Neural cell (in vitro differentiated cells): ENCODE results near the gene PODN.

Experiments
- EP300 ChIP-seq: fragments of 450-650 bp; conservative IDR thresholded peaks from 2 replicates; pipeline ENCODE4 v1.6.1; 2014; ENCODE audit warnings: antibody characterized with exemption, mild to moderate bottlenecking, moderate library complexity; ENCODE audit not compliant: poor library complexity, severe bottlenecking
- EZH2 ChIP-seq: fragments of 200-600, 300-800 bp; shearing (Covaris generic), sonication (generic); IDR thresholded peaks from 2 replicates; pipeline ENCODE4 v1.6.1; 2014; ENCODE audit warnings: antibody characterized with exemption, low read length, borderline replicate concordance, mild to moderate bottlenecking; ENCODE audit not compliant: insufficient read depth, poor library complexity, severe bottlenecking
- TF ChIP-seq, protein P1 (sequence below): fragments of 450-650 bp; IDR thresholded peaks from 2 replicates; pipeline ENCODE4 v1.5.1; 2014; ENCODE audit warnings: antibody characterized with exemption, mild to moderate bottlenecking, moderate library complexity; ENCODE audit not compliant: poor library complexity, severe bottlenecking

- TF ChIP-seq EP300 (no peak), EZH2 (no peak)
- TF ChIP-seq, protein P1, sequence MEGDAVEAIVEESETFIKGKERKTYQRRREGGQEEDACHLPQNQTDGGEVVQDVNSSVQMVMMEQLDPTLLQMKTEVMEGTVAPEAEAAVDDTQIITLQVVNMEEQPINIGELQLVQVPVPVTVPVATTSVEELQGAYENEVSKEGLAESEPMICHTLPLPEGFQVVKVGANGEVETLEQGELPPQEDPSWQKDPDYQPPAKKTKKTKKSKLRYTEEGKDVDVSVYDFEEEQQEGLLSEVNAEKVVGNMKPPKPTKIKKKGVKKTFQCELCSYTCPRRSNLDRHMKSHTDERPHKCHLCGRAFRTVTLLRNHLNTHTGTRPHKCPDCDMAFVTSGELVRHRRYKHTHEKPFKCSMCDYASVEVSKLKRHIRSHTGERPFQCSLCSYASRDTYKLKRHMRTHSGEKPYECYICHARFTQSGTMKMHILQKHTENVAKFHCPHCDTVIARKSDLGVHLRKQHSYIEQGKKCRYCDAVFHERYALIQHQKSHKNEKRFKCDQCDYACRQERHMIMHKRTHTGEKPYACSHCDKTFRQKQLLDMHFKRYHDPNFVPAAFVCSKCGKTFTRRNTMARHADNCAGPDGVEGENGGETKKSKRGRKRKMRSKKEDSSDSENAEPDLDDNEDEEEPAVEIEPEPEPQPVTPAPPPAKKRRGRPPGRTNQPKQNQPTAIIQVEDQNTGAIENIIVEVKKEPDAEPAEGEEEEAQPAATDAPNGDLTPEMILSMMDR: no peak
These were observed 53.6 kb downstream of the PODN start for GRCh38 chr1:53115403-53116306.
